Skeletal muscle tissue (tissue), 4 donors: ENCODE measurements around the gene FHOD3. TPM values are rescaled to one million over a fixed set of nuclear protein-coding genes. Genes with fewer than 3 reads are reported as not detected.

Source experiments
- H3K27ac ChIP-seq: one replicate; pipeline ENCODE4 v1.7.0; 2013; ENCODE audit warnings: mild to moderate bottlenecking, low read depth, low read length, inconsistent platforms
- H3K27me3 ChIP-seq, 3 donors: one replicate each; pipeline ENCODE4 v1.7.0; 2013; ENCODE audit warnings: low read length in 3 of 3; ENCODE audit not compliant: control insufficient read depth in 3 of 3, insufficient read depth in 3 of 3
- H3K36me3 ChIP-seq, 3 donors: one replicate each; pipeline ENCODE4 v1.7.0; 2013; ENCODE audit warnings: low read length in 3 of 3; ENCODE audit not compliant: control insufficient read depth in 3 of 3, insufficient read depth in 3 of 3
- H3K4me1 ChIP-seq, 3 donors: one replicate each; pipeline ENCODE4 v1.7.0; 2013; ENCODE audit warnings: low read length in 3 of 3, mild to moderate bottlenecking in 3 of 3; ENCODE audit not compliant: control insufficient read depth in 3 of 3, insufficient read depth in 3 of 3
- H3K4me3 ChIP-seq, 3 donors: one replicate each; pipeline ENCODE4 v1.7.0; 2013; ENCODE audit warnings: low read length in 3 of 3
- H3K9ac ChIP-seq, 3 donors: one replicate each; pipeline ENCODE4 v1.7.0; 2013; ENCODE audit warnings: low read length in 3 of 3, mild to moderate bottlenecking in 3 of 3, moderate library complexity in 2 of 3, low read depth in 1 of 3
- H3K9me3 ChIP-seq, 3 donors: one replicate each; pipeline ENCODE4 v1.7.0; 2013; ENCODE audit warnings: low read length in 3 of 3; ENCODE audit not compliant: control insufficient read depth in 3 of 3
- total RNA-seq: library from RNA; depleted of rRNA; stranded (reverse); fragments of >200 nt; gene quantifications from one replicate; pipeline ENCODE4 v1.2.3, GENCODE V29; 2014
- donor health status: Osteomylitis.

The FHOD3 gene
- total RNA-seq, 1 donor from 2014 or later = 15.7 TPM

GRCh38 chr18:36338403-36338933 is 41.0 kb downstream of the FHOD3 start:
- no peaks in the 10 kb centered on the region for H3K36me3 ChIP-seq
- peaks cover 7 to 14% (median 13%) of the 10 kb centered on the region in 3 donors for H3K4me1 ChIP-seq
- H3K27me3 ChIP-seq = no peaks in the 10 kb centered on the region
- H3K9me3 ChIP-seq = no peaks in the 10 kb centered on the region
- H3K27ac ChIP-seq = no peak overlapping the region
- H3K9ac ChIP-seq = peak overlapping the region in 1 of 3 donors; percentile 34
- H3K4me3 ChIP-seq = no peak overlapping the region

GRCh38 chr18:36340246-36340645 is 42.7 kb downstream of the FHOD3 start:
- Histone ChIP-seq H3K27ac (no peak overlapping the region), H3K27me3 (no peaks in the 10 kb centered on the region), H3K4me1 (peaks cover 7 to 14% (median 13%) of the 10 kb centered on the region in 3 donors), H3K36me3 (no peaks in the 10 kb centered on the region), H3K9me3 (no peaks in the 10 kb centered on the region), H3K9ac (no peak overlapping the region), H3K4me3 (no peak overlapping the region)

- no peak overlapping the region for H3K27ac ChIP-seq
- no peaks in the 10 kb centered on the region for H3K36me3 ChIP-seq
- H3K4me1 ChIP-seq = peaks cover 7 to 20% (median 16%) of the 10 kb centered on the region in 3 donors
- H3K27me3 ChIP-seq = no peaks in the 10 kb centered on the region
- no peaks in the 10 kb centered on the region for H3K9me3 ChIP-seq
- no peak overlapping the region for H3K9ac ChIP-seq
- no peak overlapping the region for H3K4me3 ChIP-seq
These were observed 44.4 kb downstream of the FHOD3 start for GRCh38 chr18:36341944-36342343.

GRCh38 chr18:36348331-36348730 is 50.8 kb downstream of the FHOD3 start:
- H3K9me3 ChIP-seq = no peaks in the 10 kb centered on the region
- no peak overlapping the region for H3K9ac ChIP-seq
- H3K4me3 ChIP-seq = peak overlapping the region in 1 of 3 donors; percentile 31
- H3K27me3 ChIP-seq = no peaks in the 10 kb centered on the region
- no peak overlapping the region for H3K27ac ChIP-seq
- H3K36me3 ChIP-seq = no peaks in the 10 kb centered on the region
- H3K4me1 ChIP-seq = peaks cover 28 to 43% (median 35%) of the 10 kb centered on the region in 3 donors

GRCh38 chr18:36348971-36349417 is 51.5 kb downstream of the FHOD3 start:
- Histone ChIP-seq H3K9me3 (no peaks in the 10 kb centered on the region), H3K36me3 (no peaks in the 10 kb centered on the region), H3K4me1 (peaks cover 28 to 43% (median 35%) of the 10 kb centered on the region in 3 donors), H3K9ac (no peak overlapping the region), H3K27ac (peak overlapping the region; percentile 33), H3K4me3 (peak overlapping the region in 2 of 3 donors; percentile 14 to 31), H3K27me3 (no peaks in the 10 kb centered on the region)

GRCh38 chr18:36349552-36349951 is 52.0 kb downstream of the FHOD3 start:
- Histone ChIP-seq H3K4me3 (peak overlapping the region in 1 of 3 donors; percentile 14), H3K9ac (peak overlapping the region in 1 of 3 donors; percentile 63), H3K36me3 (no peaks in the 10 kb centered on the region), H3K4me1 (peaks cover 28 to 43% (median 35%) of the 10 kb centered on the region in 3 donors), H3K27ac (peak overlapping the region; percentile 55), H3K27me3 (no peaks in the 10 kb centered on the region), H3K9me3 (no peaks in the 10 kb centered on the region)

GRCh38 chr18:36350251-36350651 is 52.7 kb downstream of the FHOD3 start:
- H3K4me3 ChIP-seq = peak overlapping the region in 2 of 3 donors; percentile 40 to 45
- H3K9me3 ChIP-seq = no peaks in the 10 kb centered on the region
- peak overlapping the region in 2 of 3 donors; percentile 22 to 63 for H3K9ac ChIP-seq
- no peaks in the 10 kb centered on the region for H3K27me3 ChIP-seq
- H3K4me1 ChIP-seq = peaks cover 28 to 43% (median 35%) of the 10 kb centered on the region in 3 donors
- H3K27ac ChIP-seq = peak overlapping the region; percentile 55
- no peaks in the 10 kb centered on the region for H3K36me3 ChIP-seq

- peaks cover 28 to 43% (median 35%) of the 10 kb centered on the region in 3 donors for H3K4me1 ChIP-seq
- H3K27ac ChIP-seq = peak overlapping the region; percentile 55
- H3K4me3 ChIP-seq = no peak overlapping the region
- H3K9ac ChIP-seq = no peak overlapping the region
- H3K9me3 ChIP-seq = no peaks in the 10 kb centered on the region
- H3K36me3 ChIP-seq = no peaks in the 10 kb centered on the region
- H3K27me3 ChIP-seq = no peaks in the 10 kb centered on the region
These were observed 53.4 kb downstream of the FHOD3 start for GRCh38 chr18:36350839-36351469.

GRCh38 chr18:36352384-36352783 is 54.9 kb downstream of the FHOD3 start:
- Histone ChIP-seq H3K27ac (no peak overlapping the region), H3K9ac (no peak overlapping the region), H3K36me3 (peaks cover 0 to 2% (median 0%) of the 10 kb centered on the region in 3 donors), H3K4me3 (no peak overlapping the region), H3K9me3 (no peaks in the 10 kb centered on the region), H3K27me3 (no peaks in the 10 kb centered on the region), H3K4me1 (peaks cover 28 to 37% (median 33%) of the 10 kb centered on the region in 3 donors)

GRCh38 chr18:36354989-36355388 is 57.5 kb downstream of the FHOD3 start:
- no peak overlapping the region for H3K27ac ChIP-seq
- no peak overlapping the region for H3K4me3 ChIP-seq
- H3K9ac ChIP-seq = no peak overlapping the region

More at GRCh38 chr18:36354989-36355388, 57.5 kb downstream of the FHOD3 start:
- peaks cover 12 to 26% (median 22%) of the 10 kb centered on the region in 3 donors for H3K4me1 ChIP-seq
- peaks cover 0 to 6% (median 0%) of the 10 kb centered on the region in 3 donors for H3K36me3 ChIP-seq
- H3K9me3 ChIP-seq = no peaks in the 10 kb centered on the region
- H3K27me3 ChIP-seq = no peaks in the 10 kb centered on the region
